ENCODE measurements around the gene RIMS3. TPM values are rescaled to one million over a fixed set of nuclear protein-coding genes. Genes with fewer than 3 reads are reported as not detected.

Gene RIMS3
- total and polyA plus RNA-seq, 7 donors: 1.2 to 13.7 (median 6.1) TPM

- H3K9me3 ChIP-seq: peaks cover 0 to 2% (median 0%) of the 10 kb centered on the region in 4 donors
- DNase-seq: no peak
- no peaks in the 10 kb centered on the region for H3K36me3 ChIP-seq
- TF ChIP-seq CTCF (IDR thresholded peaks at IDR 0.05) (peak; percentile 65 to 80 (median 74)), POLR2A (IDR thresholded peaks at IDR 0.05) (no peak), POLR2AphosphoS5 (IDR thresholded peaks at IDR 0.05) (no peak), EP300 (IDR thresholded peaks at IDR 0.05) (no peak)
- H3K27ac ChIP-seq: no peak overlapping the region
- H3K4me1 ChIP-seq: no peaks in the 10 kb centered on the region
- H3K4me3 ChIP-seq: no peak overlapping the region
- no peaks in the 10 kb centered on the region for H3K27me3 ChIP-seq
- 49 to 54% methylated on average over 11 of the region's 11 CpGs for whole genome bisulfite sequencing, 2 donors
- intact Hi-C loops (cut with DNase I): loop anchor here (2.0 to 5.0 kb wide), 4 partner anchors 55 to 340 kb away; partner anchors contain the start of gene RIMS3
Measured at GRCh38 chr1:40612345-40612831, 53.1 kb downstream of the RIMS3 start.

GRCh38 chr1:40610156-40610555 lies 55.3 kb downstream of the RIMS3 start:
- intact Hi-C loops (cut with DNase I): loop anchor here (5.0 kb wide), 2 partner anchors 57 to 162 kb away; partner anchors contain the start of gene RIMS3

GRCh38 chr1:40607921-40608320 lies 57.6 kb downstream of the RIMS3 start:
- no peaks in the 10 kb centered on the region for H3K9me3 ChIP-seq
- no peak overlapping the region for H3K4me3 ChIP-seq
- no peak for DNase-seq
- no peak for TF ChIP-seq POLR2A (IDR thresholded peaks at IDR 0.05)
- TF ChIP-seq EP300 (IDR thresholded peaks at IDR 0.05): no peak
- TF ChIP-seq POLR2AphosphoS5 (IDR thresholded peaks at IDR 0.05): no peak
- no peak for TF ChIP-seq CTCF (IDR thresholded peaks at IDR 0.05)
- H3K27ac ChIP-seq: no peak overlapping the region
- H3K4me1 ChIP-seq: no peaks in the 10 kb centered on the region
- no peaks in the 10 kb centered on the region for H3K36me3 ChIP-seq
- H3K27me3 ChIP-seq: no peaks in the 10 kb centered on the region
- WGBS, 2 donors: 70 to 75% methylated on average over 1 of the region's 1 CpG
- intact Hi-C loops (cut with DNase I): no loop called here

More at GRCh38 chr1:40610156-40610555, 55.3 kb downstream of the RIMS3 start:
- Histone ChIP-seq H3K9me3 (no peaks in the 10 kb centered on the region), H3K27me3 (no peaks in the 10 kb centered on the region), H3K36me3 (no peaks in the 10 kb centered on the region), H3K4me1 (no peaks in the 10 kb centered on the region), H3K27ac (no peak overlapping the region), H3K4me3 (no peak overlapping the region)
- no peak for DNase-seq
- TF ChIP-seq POLR2A (IDR thresholded peaks at IDR 0.05) (no peak), POLR2AphosphoS5 (IDR thresholded peaks at IDR 0.05) (no peak), EP300 (IDR thresholded peaks at IDR 0.05) (no peak)
- WGBS, 2 donors: 89 to 92% methylated on average over 7 of the region's 7 CpGs

- H3K27ac ChIP-seq: no peak overlapping the region
- H3K36me3 ChIP-seq: no peaks in the 10 kb centered on the region
- H3K4me1 ChIP-seq: no peaks in the 10 kb centered on the region
- intact Hi-C loops (cut with DNase I): no loop called here
- WGBS, 2 donors: 78 to 85% methylated on average over 2 of the region's 2 CpGs
- H3K27me3 ChIP-seq: no peaks in the 10 kb centered on the region
- no peaks in the 10 kb centered on the region for H3K9me3 ChIP-seq
- DNase-seq: no peak
- no peak overlapping the region for H3K4me3 ChIP-seq
- TF ChIP-seq EP300 (IDR thresholded peaks at IDR 0.05): no peak
- TF ChIP-seq POLR2AphosphoS5 (IDR thresholded peaks at IDR 0.05): no peak
- TF ChIP-seq CTCF (IDR thresholded peaks at IDR 0.05): no peak
- no peak for TF ChIP-seq POLR2A (IDR thresholded peaks at IDR 0.05)
Measured at GRCh38 chr1:40606978-40607377, 58.5 kb downstream of the RIMS3 start.

GRCh38 chr1:40606194-40606593 lies 59.3 kb downstream of the RIMS3 start:
- 72 to 79% methylated on average over 3 of the region's 3 CpGs for WGBS, 2 donors
- Histone ChIP-seq H3K4me1 (no peaks in the 10 kb centered on the region), H3K27ac (no peak overlapping the region), H3K36me3 (no peaks in the 10 kb centered on the region), H3K4me3 (no peak overlapping the region), H3K9me3 (no peaks in the 10 kb centered on the region), H3K27me3 (no peaks in the 10 kb centered on the region)
- intact Hi-C loops (cut with DNase I): no loop called here
- no peak for DNase-seq
- TF ChIP-seq CTCF (IDR thresholded peaks at IDR 0.05) (no peak), POLR2A (IDR thresholded peaks at IDR 0.05) (no peak), POLR2AphosphoS5 (IDR thresholded peaks at IDR 0.05) (no peak), EP300 (IDR thresholded peaks at IDR 0.05) (no peak)

Data from sigmoid colon (tissue), 7 donors.